ENCODE results near the gene PMS1.
"Not testable (repeated sequence)": the region's sequence is repeated elsewhere in the genome, so short reads cannot be mapped to it uniquely, and the experiment has no call there.

Gene PMS1

DNA sequence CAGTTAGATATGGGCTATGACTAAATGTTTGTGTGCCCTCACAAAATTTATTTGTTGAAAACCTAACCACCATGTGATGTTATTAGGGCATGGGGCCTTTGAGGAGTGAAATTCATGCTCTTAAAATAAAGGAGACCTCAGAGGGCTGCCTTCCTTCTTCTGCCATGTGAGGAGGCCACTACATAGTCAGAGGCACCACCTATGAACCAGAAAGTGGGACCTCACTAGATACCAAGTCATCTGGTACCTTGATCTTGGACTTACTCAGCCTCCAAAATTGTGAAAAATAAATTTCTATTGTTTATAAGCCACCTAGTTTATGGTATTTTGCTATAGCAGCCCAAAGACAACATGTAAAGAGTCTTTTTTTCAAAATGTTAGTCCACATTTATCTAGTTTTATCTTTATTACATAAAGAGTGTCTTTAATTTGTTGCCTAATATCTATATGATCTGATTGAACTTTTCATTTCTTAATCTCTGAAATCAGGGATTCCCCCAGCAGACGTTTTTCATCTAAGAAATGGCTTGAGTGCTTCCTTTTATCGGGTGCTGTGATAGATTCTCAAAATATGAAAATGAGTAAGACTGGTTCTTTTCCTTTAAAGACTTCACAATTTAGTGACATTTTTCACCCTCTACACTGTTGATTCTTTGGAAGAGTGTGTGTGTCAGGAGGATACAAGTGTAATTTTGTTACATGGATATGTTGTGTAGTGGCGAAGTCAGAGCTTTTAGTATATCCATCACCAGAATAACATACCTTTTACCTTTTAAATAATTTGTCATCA, 34.2 kb downstream of the PMS1 start:
- DNase-seq, result no peak

DNA sequence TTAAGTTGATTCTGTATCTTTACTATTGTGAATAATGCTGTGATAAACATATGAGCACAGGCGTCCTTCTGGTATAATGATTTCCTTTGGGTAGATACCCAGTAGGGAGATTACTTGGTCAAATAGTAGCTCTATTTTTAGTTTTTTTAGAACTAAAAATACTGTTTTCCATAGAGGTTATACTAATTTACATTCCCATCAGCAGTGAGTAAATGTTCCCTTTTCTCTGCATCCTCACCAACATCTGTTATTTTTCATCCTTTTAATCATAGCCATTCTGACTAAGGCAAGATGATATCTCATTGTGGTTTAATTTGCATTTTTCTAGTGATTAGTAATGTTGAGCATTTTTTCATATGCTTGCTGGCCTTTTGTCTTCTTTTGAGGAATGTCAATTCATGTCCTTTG, 35.1 kb downstream of the PMS1 start:
- no peak for DNase-seq

DNA sequence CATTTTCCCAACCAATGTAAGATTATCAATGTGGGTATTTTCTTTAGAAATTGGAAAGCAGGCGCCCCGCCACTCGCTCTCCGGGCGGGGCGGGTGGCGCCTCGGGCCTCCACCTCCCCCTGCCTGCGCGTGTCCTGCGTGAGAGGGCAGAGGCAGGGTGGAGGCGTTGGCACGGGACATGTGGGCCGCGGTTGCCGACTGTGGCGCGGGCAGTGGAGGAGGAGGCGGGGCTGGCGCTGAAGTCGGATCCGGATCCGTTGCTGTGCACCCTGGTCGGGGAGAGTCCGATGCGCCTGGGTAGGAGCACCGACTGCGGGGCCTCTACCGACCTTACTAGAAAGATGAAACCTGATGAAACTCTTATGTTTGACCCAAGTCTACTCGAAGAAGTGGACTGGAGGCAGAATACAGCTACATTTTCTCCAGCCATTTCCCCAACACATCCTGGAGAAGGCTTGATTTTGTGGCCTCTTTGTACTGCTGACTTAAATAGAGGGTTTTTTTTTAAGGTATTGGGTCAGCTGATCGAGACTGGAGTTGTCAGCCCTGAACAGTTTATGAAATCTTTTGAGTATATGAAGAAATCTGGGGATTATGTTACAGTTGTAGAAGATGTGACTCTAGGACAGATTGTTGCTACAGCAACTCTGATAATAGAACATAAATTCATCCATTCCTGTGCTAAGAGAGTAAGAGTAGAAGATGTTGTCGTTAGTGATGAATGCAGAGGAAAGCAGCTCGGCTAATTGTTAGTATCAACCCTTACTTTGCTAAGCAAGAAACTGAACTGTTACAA, 37.9 kb downstream of the PMS1 start:
- DNase-seq, result no peak

DNA sequence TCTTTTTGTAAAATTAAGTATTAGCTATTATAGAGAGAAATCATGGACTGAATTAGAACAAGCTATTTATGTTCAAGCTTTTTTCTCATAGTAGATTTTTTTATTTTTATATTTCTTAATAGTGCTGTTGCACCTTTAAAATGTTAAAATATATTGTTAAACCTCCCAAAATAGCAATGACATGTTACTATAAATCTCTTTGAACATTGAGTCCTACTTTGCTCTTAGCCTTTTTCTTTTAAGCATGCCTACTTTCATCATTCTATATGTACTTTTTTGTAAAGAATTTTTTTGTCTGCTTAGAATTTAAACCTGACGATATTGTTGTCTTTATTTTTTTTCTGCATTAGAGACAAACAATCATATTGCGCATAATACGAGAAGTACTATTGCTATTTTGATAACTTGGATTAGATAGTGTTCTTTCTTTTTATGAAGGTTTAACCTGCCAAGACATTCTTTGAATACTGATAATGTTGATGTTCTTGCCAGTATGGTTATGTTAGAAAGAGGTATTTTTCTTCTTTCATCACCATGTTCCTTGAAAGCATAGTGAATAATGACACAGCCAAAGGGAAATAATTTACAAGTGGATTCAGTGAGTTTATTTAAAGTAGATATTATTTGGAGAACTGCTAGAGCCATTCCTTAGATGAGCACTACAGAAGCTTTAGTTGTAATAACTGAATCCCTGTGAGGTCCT, 40.6 kb downstream of the PMS1 start:
- no peak for DNase-seq

DNA sequence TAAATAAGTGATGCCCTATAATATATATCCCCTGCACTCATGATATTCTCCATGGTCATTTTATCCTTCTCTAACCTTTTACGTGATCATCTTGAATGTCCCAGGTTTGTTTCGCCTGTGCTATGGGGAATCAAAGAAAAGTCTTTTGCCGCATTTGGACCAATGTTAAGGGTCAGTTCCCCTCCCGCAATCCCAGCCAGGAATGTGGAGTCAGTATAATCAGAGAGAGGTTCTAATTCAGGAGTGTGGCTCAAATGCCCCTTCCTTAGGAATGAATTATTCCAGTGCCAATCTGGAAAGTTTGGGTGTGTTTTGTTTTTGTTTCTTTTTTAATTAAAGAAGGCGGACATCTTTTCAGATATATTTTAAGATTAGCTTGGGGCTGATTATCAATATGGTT, 41.8 kb downstream of the PMS1 start:
- no peak for DNase-seq

DNA sequence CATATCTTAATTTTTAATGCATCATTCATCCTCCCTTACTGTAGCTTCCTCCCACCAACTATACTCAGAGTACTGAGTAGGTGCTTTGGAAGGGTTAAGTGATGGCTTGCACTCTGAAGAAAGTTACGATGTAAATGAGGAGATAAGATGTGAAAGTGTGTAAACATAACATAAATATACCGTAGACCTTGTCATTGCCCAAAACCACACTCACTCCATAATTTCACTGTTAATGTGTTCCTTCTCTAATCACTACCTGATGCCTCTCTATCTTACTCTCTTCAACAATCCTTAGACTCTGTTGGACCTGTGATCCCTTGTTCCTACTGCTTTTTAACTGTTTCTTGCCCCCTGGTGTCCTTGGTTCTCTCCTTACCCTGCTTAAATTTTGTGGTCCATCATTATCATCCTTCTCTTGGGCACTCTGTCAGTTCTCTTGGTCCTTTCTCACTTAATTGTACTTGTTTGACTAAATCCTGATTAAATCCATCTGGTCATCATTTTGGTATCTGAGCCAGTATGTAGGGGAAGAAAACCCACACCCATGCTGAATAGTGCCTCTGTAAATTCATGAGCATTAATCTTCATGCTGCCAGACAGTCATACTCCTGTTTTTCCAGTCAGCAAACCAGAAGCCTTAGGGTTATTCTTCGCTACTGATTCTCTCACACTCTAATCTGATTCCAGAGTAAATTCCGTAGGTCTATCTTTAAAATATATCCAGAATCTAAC, 45.0 kb downstream of the PMS1 start:
- DNase-seq, result no peak

DNA sequence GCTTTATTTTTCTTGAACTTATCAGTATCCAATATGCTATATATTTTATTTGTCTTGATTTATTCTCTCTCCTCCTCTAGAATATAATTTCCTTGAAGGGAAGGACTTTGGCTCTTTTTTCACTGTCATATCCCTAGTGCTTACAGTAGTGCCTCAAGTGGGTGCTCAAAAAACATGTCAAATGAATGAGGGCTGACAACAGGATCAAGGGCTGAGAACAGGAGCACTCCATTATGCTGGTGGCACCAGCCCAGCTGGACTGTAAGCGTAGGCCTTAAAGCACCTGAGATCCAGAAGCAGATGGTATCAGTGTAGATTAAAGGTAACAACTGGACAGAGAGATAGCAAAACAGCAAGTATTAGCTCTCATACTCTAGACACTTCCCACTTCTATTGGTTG, 46.3 kb downstream of the PMS1 start:
- no peak for DNase-seq

DNA sequence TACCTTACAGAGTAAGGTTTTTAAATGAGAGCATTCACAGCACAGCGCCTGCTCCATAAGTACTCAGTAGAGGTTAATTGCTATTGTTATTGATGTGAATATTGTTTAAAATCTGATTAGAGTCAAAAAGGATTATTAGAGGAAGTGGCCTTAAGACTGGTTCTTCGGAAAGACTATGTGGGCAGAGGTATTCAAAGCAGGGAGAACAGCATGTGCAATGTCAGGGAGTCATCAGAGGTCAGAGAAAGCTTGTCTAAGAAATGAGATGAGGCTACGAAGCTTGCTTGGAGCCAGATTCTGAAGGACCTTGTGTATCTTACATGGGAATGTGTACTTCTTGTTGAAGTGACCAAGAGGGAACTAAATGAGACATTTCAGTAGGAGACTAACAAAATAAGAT, 49.8 kb downstream of the PMS1 start:
- DNase-seq, result no peak

DNA sequence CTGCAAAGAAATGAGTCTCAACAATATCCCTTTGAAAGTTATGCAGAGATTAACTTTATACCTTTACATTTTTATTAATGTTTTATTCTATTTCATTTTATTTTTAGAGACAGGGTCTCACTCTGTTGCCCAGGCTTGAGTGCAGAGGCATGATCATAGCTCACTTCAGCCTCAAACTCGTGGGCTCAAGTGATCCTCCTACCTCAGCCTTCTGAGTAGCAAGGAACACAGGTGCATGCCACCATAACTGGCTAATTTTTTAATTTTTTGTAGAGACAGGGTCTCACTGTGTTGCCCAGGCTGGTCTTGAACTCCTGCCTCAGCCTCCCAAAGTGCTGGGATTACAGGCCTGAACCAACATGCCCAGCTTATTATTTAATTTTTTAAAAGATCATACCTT, 50.4 kb downstream of the PMS1 start:
- DNase-seq, result not testable (repeated sequence)

DNA sequence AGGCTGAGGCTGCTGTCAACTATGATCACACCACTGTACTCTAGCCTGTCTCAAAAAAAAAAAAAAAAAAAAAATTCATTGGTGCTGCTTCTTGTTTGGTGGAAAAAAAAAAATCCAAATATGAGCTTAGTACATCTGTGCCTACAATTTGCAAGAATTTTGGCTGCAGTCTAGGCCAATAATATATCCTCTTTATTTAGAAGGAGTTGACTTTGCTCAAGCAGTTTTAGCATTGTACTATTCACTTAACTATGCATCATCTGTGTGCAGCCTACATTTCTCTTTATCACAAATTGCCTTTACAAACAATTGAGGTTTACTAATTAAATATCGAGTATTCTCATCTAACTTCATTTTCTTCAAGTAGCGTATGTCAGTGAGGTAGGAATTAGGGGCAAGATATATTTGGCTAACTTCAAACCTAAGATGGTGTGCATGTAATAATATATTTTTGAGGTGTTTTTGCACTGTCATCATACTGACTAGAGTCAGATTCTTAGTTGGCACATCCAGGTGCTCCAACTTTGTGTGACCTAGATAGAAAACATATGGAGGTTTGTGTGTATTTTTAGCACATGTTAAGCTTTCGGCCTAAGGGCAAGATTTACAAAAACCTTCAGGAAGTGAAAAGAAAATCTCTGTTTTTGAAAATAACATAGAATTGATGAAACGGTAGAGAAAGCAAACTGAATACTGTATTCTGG, 51.8 kb downstream of the PMS1 start:
- no peak for DNase-seq

DNA sequence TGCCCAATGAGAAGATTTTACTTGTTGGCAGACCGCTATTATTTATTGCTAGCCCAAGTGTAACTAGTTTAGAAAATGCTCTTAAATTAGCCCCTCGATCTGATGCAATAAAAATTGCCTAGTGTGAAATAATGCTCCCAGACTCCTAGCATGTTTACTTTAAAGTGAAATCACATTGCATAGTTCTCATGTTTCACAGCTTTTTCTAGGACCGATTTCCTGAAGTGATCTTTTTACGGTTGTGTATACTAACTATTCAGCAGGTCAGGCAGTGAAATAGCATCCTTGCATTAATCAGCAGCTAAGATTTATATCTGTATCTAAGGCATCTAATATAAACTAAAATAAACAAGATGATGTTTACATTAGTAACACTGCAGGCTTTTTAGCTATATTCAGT, 52.4 kb downstream of the PMS1 start:
- peak; percentile 15 for DNase-seq

DNA sequence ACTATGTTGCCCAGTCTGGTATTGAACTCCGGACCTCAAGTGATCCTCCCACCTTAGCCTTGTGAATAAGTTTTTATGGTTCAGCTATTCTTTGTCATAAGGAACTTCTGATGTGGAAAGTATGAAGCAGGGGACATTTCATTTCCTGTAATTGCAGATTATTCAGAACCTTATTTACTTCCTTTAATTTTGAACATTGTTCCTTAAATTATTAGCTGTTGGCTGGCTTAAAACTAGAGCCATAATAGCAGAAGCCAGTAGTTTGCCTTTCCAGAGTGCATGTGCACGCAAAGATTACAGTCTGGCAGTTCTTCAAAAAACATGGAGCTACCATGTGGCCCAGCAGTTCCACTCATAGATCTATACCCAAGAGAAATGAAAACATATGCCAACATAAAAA, 53.1 kb downstream of the PMS1 start:
- DNase-seq, result no peak

DNA sequence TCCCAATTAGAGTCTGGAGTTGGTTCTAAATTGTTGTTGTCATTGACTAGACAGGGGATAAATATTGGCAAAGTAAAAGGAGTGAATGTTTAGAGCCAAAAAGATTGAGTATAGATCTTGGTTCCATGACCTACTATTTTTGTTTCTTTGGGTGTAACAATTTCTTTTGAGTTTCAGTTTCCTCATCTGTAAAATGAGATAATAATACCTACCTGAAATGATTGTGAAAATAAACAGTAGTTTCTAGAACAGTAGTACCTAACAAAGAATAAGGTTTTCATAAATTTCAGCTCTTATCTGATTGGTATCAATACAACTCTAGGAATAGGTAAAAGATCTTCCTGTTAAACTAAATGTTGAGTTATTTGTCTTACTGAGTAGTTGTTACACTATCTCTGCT, 56.8 kb downstream of the PMS1 start:
- DNase-seq, result no peak

DNA sequence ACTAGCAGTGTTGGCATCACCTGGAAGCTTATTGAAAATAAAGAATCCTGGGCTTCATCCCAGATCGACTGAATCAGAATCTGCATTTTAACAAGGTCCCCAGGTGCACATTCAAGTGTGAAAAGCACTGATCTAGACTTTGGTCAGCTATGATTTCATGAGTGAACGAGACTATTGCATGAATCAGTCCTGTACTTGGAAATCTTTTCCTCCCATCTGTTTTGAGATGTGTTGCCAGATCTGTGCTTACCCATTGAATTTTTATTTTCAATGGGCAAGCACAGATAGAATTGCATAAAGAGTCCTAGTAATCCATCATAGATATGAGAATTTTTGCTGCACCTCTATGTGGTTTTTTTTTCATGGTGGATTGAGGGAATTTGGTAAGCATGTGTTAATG, 64.0 kb downstream of the PMS1 start:
- no peak for DNase-seq

DNA sequence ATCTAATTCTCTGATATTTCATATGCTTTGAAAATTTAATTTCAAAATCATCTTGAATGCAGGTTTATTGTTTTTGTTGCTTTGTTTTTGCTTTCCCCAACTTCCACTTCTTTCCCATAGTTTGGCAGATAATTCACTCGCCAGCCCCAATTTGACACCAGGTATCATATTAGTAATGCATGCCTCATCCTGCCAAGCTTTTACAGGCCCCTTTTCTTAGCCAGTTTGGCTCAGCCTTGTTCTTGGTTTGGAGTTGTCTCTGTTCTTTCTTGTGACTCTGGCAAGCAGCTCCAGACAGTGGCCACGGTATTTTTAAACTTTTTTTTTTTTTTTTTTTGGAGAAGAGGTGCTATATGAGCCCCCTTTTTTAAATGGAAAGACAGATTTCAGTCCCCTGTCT, 65.3 kb downstream of the PMS1 start:
- no peak for DNase-seq

DNA sequence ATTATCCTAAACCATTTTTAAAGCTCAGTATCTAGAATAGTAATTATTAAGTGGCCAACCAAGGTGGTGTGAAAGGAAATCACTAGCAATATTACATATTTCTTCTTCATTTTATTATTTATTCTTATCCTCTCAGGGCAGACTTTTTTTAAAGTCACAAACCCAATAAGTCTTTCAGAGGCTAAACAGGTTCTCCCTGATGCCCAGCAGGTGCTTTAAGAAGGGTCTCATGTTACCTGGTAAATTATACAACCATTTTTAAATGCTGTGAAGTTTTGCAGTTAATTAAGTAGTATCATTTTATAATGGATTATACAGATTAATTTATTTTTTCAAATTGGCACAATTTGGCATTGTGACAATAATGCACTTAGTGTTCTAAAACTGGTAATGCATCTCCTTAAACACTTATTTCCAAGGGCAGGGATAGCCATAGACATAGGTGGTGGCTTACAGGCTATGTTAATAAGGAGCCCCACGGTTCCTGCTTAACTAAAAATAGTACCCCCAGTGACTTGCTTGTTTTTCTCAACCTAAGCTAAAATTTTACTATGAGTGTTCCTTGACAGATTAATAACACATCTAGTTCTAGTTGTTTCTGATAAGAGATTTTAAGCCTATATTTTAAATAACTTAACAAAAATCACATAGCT, 67.0 kb downstream of the PMS1 start:
- no peak for DNase-seq

DNA sequence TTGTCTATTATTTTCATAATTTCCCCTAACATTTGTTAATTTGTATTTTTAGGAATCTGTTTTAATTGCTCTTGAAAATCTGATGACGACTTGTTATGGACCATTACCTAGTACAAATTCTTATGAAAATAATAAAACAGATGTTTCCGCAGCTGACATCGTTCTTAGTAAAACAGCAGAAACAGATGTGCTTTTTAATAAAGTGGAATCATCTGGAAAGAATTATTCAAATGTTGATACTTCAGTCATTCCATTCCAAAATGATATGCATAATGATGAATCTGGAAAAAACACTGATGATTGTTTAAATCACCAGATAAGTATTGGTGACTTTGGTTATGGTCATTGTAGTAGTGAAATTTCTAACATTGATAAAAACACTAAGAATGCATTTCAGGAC, 69.9 kb downstream of the PMS1 start:
- DNase-seq, result no peak

DNA sequence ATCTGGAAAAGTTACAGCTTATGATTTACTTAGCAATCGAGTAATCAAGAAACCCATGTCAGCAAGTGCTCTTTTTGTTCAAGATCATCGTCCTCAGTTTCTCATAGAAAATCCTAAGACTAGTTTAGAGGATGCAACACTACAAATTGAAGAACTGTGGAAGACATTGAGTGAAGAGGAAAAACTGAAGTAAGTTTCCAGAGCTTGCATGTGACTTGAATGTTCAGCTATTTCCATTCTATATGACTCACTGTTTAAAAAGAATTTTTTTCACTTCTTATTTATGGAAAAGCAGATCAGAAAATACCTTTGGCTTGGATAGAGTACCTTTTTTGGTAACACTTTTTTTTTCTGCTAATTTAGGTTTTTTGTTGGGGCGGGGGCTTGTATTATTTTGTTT, 70.7 kb downstream of the PMS1 start:
- no peak for DNase-seq

DNA sequence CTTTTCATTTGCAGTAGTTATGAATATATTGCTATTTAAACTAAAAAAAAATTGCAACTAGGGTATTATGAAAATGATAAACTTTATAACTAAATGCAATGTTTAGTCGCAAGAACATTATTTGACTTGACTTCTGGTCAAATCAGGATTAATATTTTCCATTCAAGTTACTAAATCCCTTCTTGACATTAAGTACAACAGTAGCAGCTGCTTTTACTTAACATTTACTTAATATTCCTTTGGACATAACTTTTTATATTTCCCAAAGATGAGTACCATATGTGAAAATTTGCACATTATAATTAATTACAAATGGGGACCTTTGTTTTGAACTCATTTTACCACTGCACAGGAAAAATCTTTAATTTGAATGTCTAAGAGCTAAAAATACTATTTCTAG, 74.0 kb downstream of the PMS1 start:
- DNase-seq, result no peak

DNA sequence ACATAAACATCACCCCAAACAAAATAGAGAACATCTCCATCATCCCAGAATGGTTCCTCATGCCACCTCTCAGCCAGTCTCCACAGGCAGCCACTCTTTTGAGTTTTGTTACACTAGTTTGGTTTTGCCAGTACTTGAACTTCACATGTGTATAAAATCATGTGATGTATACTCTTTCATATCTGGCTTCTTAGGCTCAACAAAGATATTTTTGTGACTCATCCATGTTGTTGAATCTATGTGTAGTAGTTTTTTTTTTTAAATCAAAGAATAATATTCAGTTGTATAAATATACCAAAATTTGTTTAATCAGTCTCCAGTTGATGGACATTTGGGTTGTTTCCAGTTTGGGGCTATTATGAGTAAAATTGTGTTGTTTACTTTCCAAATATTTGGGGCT, 75.9 kb downstream of the PMS1 start:
- DNase-seq, result no peak

DNA sequence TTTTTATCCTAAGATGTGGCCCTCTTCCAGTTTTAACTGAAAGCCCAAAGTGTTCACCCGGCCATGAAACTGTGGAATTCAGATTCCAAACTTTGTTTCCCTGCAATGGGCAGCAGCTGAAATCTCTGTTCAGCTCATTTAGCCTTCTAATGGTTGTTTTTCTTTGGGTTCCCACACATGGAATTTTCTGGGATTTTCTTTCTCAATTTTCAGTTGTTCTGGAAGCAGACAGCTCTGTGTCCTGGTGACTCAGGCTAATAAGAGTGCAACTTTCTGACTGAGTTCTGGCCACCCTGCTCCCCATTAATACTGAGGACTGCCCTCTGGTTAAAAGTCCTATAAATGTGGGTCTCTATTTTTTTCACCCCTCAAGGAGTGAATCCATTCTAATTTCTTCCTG, 78.5 kb downstream of the PMS1 start:
- DNase-seq, result no peak

DNA sequence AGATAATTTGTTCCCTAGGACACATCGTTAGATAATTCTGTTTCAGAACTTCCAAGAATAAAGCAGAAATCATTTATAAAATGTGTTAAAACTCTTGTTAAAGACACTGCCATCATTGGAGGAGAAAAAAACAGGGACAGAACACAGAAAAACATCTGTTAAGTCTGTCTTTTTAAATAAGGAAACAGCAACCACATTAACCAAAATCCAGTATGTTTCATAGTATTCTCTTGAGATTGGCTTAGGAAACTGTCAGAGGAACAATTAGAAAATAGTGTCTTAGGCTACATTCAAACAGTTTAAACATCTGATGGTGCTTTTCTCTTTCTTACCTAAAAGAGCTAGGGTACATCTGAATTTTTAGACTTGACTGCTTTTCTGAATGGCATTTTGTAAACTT, 81.6 kb downstream of the PMS1 start:
- DNase-seq, result no peak
